ENCODE results near the gene KRT8. TPM values are rescaled to one million over a fixed set of nuclear protein-coding genes. Genes with fewer than 3 reads are reported as not detected.

The KRT8 gene
- total RNA-seq, 1 experiment from 2014 or later = 1,655 TPM

DNA sequence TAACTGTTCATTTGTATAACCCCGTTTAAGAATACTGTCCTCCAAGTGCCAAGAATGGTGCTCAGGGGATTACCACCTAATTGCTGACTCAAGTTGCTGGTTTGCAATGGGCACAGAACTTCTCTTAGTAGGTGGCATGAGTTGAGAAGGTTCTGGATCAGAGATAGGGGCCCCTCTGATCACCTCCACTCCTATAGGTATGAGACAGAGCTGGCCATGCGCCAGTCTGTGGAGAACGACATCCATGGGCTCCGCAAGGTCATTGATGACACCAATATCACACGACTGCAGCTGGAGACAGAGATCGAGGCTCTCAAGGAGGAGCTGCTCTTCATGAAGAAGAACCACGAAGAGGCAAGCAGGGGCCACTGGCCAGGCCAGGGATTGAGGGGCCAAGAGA lies 45.7 kb upstream of the KRT8 start:
- H3K4me2 ChIP-seq (ENCODE audit: low read length) = peak overlapping the region; percentile 86
- H4K20me1 ChIP-seq (ENCODE audit: insufficient read depth) = peaks cover 14% of the 10 kb centered on the region; the same call in 1 of the 2 replicates
- H3K9me2 ChIP-seq (ENCODE audit: insufficient read depth) = no peaks in the 10 kb centered on the region
- peak overlapping the region; percentile 72 to 96 for H3K4me3 ChIP-seq (replicated peaks in 1 of 2; ENCODE audit: low read depth in 1 of 2, low read length in 2 of 2)
- ChIA-PET POLR2A (interaction anchor here (1.0 to 13.7 kb wide), 7 partner anchors 9 to 644 kb away, joined by 3 to 379 read pairs (median 6); partner anchors contain the start of gene KRT8), CTCF (interaction anchor here (1.5 kb wide), 1 partner anchor 23 kb away, joined by 3 read pairs; no protein-coding TSS in a partner anchor), RAD21 (ENCODE audit: low non-redundant PET in 1 of 2, low total read pairs in 2 of 2, uncharacterized antibody in 2 of 2, unreplicated experiment in 2 of 2) (interaction anchor here (2.2 kb wide), 2 partner anchors 45 to 46 kb away, joined by 6 to 8 read pairs; partner anchors contain the start of gene KRT8 (in 2 of the 2))
- H3K4me1 ChIP-seq (ENCODE audit: control insufficient read depth in 1 of 2, insufficient read depth in 2 of 2, low read length in 2 of 2) = peaks cover 59 to 79% of the 10 kb centered on the region in 2 experiments
- no TSS peak for BruUV-seq (replicated peaks)
- no peak overlapping the region for H2AFZ ChIP-seq (ENCODE audit: low read depth, low read length, poor library complexity, severe bottlenecking)
- H3K27ac ChIP-seq (ENCODE audit: low read depth, low read length) = peak overlapping the region; percentile 78
- H3K27me3 ChIP-seq (ENCODE audit: insufficient read depth, low read length) = no peaks in the 10 kb centered on the region
- ATAC-seq (no peak), DNase-seq (ENCODE audit: low read depth, low spot score) (no peak)
- H3K9ac ChIP-seq (ENCODE audit: low read length) = peak overlapping the region; percentile 94
- peaks cover 16 to 30% of the 10 kb centered on the region in 2 experiments; a peak in 3 of 4 replicates for H3K36me3 ChIP-seq (ENCODE audit: control insufficient read depth in 1 of 2, insufficient read depth in 2 of 2, low read length in 2 of 2)
- intact Hi-C loops (cut with micrococcal nuclease) = no loop called here
- H3K79me2 ChIP-seq (ENCODE audit: insufficient read depth, low read length) = peaks cover 61% of the 10 kb centered on the region
- TF ChIP-seq SIN3A (IDR thresholded peaks at IDR 0.05; ENCODE audit: low read depth) = no peak
- no peak for TF ChIP-seq ELF1 (IDR thresholded peaks at IDR 0.05; ENCODE audit: borderline replicate concordance, low read depth)
- no peak for TF ChIP-seq SP1 (IDR thresholded peaks at IDR 0.05; ENCODE audit: low read depth)
- no peak for TF ChIP-seq POLR2A (IDR thresholded peaks at IDR 0.05; ENCODE audit: borderline replicate concordance, extremely low read depth, insufficient read depth, insufficient read length)
- TF ChIP-seq POLR2AphosphoS5 (IDR thresholded peaks at IDR 0.05; ENCODE audit: low read depth, low read length) = no peak
- no peak for TF ChIP-seq SRF (IDR thresholded peaks at IDR 0.05; ENCODE audit: low read depth)
- TF ChIP-seq ZFX (IDR thresholded peaks at IDR 0.05) = no peak
- TF ChIP-seq, protein P1, sequence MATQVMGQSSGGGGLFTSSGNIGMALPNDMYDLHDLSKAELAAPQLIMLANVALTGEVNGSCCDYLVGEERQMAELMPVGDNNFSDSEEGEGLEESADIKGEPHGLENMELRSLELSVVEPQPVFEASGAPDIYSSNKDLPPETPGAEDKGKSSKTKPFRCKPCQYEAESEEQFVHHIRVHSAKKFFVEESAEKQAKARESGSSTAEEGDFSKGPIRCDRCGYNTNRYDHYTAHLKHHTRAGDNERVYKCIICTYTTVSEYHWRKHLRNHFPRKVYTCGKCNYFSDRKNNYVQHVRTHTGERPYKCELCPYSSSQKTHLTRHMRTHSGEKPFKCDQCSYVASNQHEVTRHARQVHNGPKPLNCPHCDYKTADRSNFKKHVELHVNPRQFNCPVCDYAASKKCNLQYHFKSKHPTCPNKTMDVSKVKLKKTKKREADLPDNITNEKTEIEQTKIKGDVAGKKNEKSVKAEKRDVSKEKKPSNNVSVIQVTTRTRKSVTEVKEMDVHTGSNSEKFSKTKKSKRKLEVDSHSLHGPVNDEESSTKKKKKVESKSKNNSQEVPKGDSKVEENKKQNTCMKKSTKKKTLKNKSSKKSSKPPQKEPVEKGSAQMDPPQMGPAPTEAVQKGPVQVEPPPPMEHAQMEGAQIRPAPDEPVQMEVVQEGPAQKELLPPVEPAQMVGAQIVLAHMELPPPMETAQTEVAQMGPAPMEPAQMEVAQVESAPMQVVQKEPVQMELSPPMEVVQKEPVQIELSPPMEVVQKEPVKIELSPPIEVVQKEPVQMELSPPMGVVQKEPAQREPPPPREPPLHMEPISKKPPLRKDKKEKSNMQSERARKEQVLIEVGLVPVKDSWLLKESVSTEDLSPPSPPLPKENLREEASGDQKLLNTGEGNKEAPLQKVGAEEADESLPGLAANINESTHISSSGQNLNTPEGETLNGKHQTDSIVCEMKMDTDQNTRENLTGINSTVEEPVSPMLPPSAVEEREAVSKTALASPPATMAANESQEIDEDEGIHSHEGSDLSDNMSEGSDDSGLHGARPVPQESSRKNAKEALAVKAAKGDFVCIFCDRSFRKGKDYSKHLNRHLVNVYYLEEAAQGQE (IDR thresholded peaks at IDR 0.05; ENCODE audit: low read depth) = no peak
- no peak for TF ChIP-seq EZH2 (IDR thresholded peaks at IDR 0.05)
- TF ChIP-seq JUND (IDR thresholded peaks at IDR 0.05) = no peak
- TF ChIP-seq, protein P2, sequence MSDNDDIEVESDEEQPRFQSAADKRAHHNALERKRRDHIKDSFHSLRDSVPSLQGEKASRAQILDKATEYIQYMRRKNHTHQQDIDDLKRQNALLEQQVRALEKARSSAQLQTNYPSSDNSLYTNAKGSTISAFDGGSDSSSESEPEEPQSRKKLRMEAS (IDR thresholded peaks at IDR 0.05) = no peak
- no peak for TF ChIP-seq TCF7L2 (IDR thresholded peaks at IDR 0.05; ENCODE audit: borderline replicate concordance, extremely low read depth, insufficient read depth, insufficient read length)
- TF ChIP-seq FOSL1 (IDR thresholded peaks at IDR 0.05; ENCODE audit: low read depth) = no peak
- TF ChIP-seq EGR1 (IDR thresholded peaks at IDR 0.05; ENCODE audit: low read depth) = no peak
- no peaks in the 10 kb centered on the region for H3K9me3 ChIP-seq (ENCODE audit: control insufficient read depth in 1 of 2, insufficient read depth in 1 of 2, low read depth in 1 of 2, low read length in 2 of 2)
